Muscle of leg (tissue), 11 donors: ENCODE data around the gene ALPK3. TPM values are rescaled to one million over a fixed set of nuclear protein-coding genes. Genes with fewer than 3 reads are reported as not detected.

Source experiments
- DNase-seq: peaks from one replicate; pipeline ENCODE4 v3.0.0; 2013
- H3K27ac ChIP-seq: one replicate; pipeline ENCODE4 v1.5.1; 2013; ENCODE audit warnings: mild to moderate bottlenecking, low read length, control low read depth
- H3K27me3 ChIP-seq: one replicate; pipeline ENCODE4 v1.6.1; 2013; ENCODE audit warnings: low read length; ENCODE audit not compliant: control insufficient read depth, insufficient read depth
- H3K36me3 ChIP-seq: one replicate; pipeline ENCODE4 v1.6.1; 2013; ENCODE audit warnings: low read length; ENCODE audit not compliant: control insufficient read depth, insufficient read depth
- H3K4me1 ChIP-seq: one replicate; pipeline ENCODE4 v1.6.1; 2013; ENCODE audit warnings: low read length; ENCODE audit not compliant: control insufficient read depth, insufficient read depth
- H3K4me3 ChIP-seq: one replicate; pipeline ENCODE4 v1.5.1; 2013; ENCODE audit warnings: low read length, control low read depth
- H3K9me3 ChIP-seq: replicated peaks from 2 replicates; pipeline ENCODE4 v1.6.1; 2013; ENCODE audit warnings: low read depth, low read length; ENCODE audit not compliant: control insufficient read depth
- WGBS: methylation state at CpG from one replicate; pipeline ENCODE4 v1.1.5; 2013; ENCODE audit warnings: missing lambda C conversion rate; ENCODE audit not compliant: insufficient coverage; 5-methylcytosine and 5-hydroxymethylcytosine counted together
- polyA plus RNA-seq, 8 donors: library from polyadenylated mRNA; unstranded; fragments of 120-200 nt; gene quantifications; one replicate each; pipeline versions ENCODE4 v1.2.1 to v1.2.3, GENCODE V29; 2013; ENCODE audit warnings: inconsistent platforms in 1 of 8, low replicate concordance in 1 of 8; ENCODE audit not compliant: insufficient read length in 8 of 8, insufficient read depth in 1 of 8
- total RNA-seq: library from RNA; stranded (reverse); fragments of 120-200 nt; gene quantifications from one replicate; pipeline ENCODE4 v1.2.4, GENCODE V29; 2013

Gene ALPK3
- total and polyA plus RNA-seq, 9 donors: 35.9 to 106 (median 69.5) TPM

GRCh38 chr15:84889313-84889990, 72.3 kb downstream of the ALPK3 start:
- Histone ChIP-seq H3K36me3 (no peaks in the 10 kb centered on the region), H3K4me1 (peaks cover 8% of the 10 kb centered on the region), H3K27ac (no peak overlapping the region), H3K27me3 (no peaks in the 10 kb centered on the region), H3K9me3 (no peaks in the 10 kb centered on the region), H3K4me3 (no peak overlapping the region)
- no peak for DNase-seq
- 100% methylated on average over 1 of the region's 8 CpGs for WGBS

- Histone ChIP-seq H3K4me1 (peaks cover 8% of the 10 kb centered on the region), H3K36me3 (no peaks in the 10 kb centered on the region), H3K27ac (no peak overlapping the region), H3K4me3 (no peak overlapping the region), H3K9me3 (no peaks in the 10 kb centered on the region), H3K27me3 (peaks cover 2% of the 10 kb centered on the region)
- 92% methylated on average over 6 of the region's 6 CpGs for WGBS
- no peak for DNase-seq
These were observed 73.0 kb downstream of the ALPK3 start for GRCh38 chr15:84889991-84890669.

DNA sequence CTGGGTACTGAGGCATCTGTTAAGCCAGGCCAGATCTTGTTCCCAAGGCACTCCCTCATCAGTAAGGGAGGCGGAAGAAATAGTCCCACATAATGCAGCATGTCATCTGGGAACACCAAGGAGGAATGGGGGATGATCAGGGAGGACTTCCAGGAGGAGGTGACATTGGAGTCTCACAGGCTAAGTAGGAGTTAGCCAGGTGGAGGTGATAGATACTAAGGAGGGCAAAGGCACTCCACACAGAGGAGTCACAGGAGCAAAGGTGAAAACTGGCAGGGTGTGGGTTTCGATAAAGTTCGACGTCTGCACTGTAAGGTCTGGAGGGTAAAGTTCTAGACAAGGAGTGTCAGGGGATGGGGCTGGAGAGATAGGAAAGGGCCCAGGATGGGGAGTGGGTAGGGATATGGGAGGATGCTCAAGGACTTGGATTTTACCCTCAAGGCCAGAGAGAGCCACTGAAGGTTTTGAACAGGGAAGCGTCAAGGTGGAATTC, 73.6 kb downstream of the ALPK3 start:
- WGBS: 88% methylated on average over 5 of the region's 5 CpGs
- no peak for DNase-seq

DNA sequence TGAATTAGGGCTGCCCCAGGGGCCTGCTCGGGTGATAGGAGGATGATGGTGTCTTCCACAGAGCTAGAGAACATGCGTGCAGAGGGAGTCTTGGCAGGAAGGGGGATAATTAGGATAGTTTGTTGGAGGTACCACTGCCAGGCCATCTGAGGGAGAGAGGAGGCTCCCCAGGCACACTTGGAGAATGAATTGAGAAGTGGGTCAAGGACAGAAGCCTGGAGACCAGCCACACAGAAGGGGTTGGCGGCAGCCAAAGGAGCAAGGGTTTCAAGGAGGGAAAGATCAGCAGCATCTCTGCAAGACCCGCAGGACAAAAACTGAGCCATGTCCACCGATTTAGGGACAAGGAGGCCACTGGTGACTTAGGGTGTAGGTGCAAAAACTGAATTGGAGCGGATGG, 74.2 kb downstream of the ALPK3 start:
- DNase-seq: no peak
- no peak overlapping the region for H3K27ac ChIP-seq
- peaks cover 4% of the 10 kb centered on the region for H3K27me3 ChIP-seq
- WGBS: 77% methylated on average over 6 of the region's 6 CpGs
- no peaks in the 10 kb centered on the region for H3K9me3 ChIP-seq
- H3K4me1 ChIP-seq: peaks cover 8% of the 10 kb centered on the region
- H3K4me3 ChIP-seq: no peak overlapping the region
- H3K36me3 ChIP-seq: no peaks in the 10 kb centered on the region

More for the DNA sequence above, 73.6 kb downstream of the ALPK3 start:
- no peak overlapping the region for H3K4me3 ChIP-seq
- H3K9me3 ChIP-seq: no peaks in the 10 kb centered on the region
- peaks cover 4% of the 10 kb centered on the region for H3K27me3 ChIP-seq
- no peaks in the 10 kb centered on the region for H3K36me3 ChIP-seq
- H3K27ac ChIP-seq: no peak overlapping the region
- peaks cover 8% of the 10 kb centered on the region for H3K4me1 ChIP-seq

- DNase-seq: no peak
- 95% methylated on average over 8 of the region's 10 CpGs for WGBS
- Histone ChIP-seq H3K27me3 (peaks cover 4% of the 10 kb centered on the region), H3K9me3 (no peaks in the 10 kb centered on the region), H3K4me1 (peaks cover 8% of the 10 kb centered on the region), H3K36me3 (no peaks in the 10 kb centered on the region), H3K27ac (no peak overlapping the region), H3K4me3 (no peak overlapping the region)
These were observed 75.7 kb downstream of the ALPK3 start for GRCh38 chr15:84892786-84893307.

DNA sequence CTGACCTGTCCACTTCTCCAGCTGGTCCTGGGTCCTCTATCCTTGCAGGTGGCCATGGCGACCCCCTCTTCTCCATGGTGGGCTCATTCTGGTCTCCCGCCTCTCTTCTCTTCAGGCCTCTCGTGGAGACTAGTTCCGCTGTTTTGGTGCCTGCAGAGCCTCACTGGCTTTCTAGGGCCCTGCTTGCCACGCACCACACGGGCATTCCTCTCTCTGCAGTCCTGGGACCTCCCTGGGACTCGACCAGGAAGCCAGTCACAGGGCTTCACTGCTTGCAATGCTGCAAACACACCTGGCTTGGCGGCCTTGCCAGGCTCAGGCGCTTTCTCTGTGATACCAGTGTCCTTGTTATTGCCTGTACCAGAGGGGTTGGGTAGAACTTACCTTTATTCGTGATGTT, 76.5 kb downstream of the ALPK3 start:
- no peaks in the 10 kb centered on the region for H3K9me3 ChIP-seq
- 91% methylated on average over 10 of the region's 10 CpGs for WGBS
- H3K4me1 ChIP-seq: peaks cover 5% of the 10 kb centered on the region
- H3K4me3 ChIP-seq: no peak overlapping the region
- peaks cover 4% of the 10 kb centered on the region for H3K27me3 ChIP-seq
- no peak overlapping the region for H3K27ac ChIP-seq
- H3K36me3 ChIP-seq: no peaks in the 10 kb centered on the region
- DNase-seq: no peak

DNA sequence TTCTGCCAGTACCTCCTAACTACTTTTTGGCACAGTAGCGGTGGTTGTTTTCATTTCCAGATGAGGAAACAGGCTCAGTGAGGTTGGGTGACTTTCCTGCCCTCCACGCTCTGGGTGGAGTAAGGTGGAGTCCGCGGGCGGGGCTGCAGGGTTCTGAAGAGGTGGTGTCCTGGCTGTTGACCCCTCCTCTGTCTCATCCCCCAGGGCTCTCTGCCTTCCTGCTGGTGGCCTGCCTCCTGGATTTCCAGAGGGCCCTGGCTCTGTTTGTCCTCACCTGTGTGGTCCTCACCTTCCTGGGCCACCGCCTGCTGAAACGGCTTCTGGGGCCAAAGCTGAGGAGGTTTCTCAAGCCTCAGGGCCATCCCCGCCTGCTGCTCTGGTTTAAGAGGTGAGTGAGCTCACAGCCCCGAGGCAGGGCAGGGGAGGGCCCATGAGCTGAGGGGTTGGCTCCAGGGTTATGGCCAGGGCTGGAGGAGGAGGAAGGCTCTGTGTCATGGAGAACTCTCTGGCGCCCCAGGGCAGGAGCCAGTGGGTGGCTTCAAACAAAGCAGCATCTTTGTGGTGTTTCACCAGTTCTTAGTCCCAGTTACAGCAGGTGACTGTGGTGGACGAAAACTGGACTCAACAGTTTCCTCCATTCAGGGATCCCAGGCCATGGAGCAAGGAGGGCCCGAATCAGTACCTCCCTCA, 77.7 kb downstream of the ALPK3 start:
- WGBS: 78% methylated on average over 6 of the region's 12 CpGs

DNA sequence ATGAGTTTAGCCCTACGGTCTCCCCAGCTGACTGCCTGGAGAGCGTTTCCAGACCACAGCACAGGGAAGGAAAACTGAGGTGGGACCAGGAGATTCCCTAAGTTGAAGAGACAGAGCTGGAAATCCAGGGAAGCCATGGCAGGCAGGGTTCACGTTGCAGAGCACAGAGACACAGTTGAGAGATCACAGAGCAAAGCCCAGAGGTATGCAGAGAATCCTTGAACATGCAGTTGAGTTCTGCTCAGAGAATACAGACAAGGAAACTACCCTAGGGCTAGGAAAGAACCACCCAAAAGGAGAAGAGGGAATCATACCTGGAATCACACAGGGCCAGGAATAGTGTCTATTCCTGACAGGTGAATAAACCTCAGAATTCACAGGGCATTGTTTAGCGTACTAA, 81.6 kb downstream of the ALPK3 start:
- Histone ChIP-seq H3K4me3 (no peak overlapping the region), H3K4me1 (peaks cover 1% of the 10 kb centered on the region), H3K36me3 (no peaks in the 10 kb centered on the region), H3K27ac (no peak overlapping the region), H3K27me3 (peaks cover 4% of the 10 kb centered on the region), H3K9me3 (peaks cover 5% of the 10 kb centered on the region)
- DNase-seq: no peak
- 28% methylated on average over 3 of the region's 4 CpGs for WGBS

More for the DNA sequence above, 77.7 kb downstream of the ALPK3 start:
- DNase-seq: no peak
- no peak overlapping the region for H3K27ac ChIP-seq
- no peaks in the 10 kb centered on the region for H3K9me3 ChIP-seq
- H3K27me3 ChIP-seq: peaks cover 4% of the 10 kb centered on the region
- H3K4me3 ChIP-seq: no peak overlapping the region
- H3K36me3 ChIP-seq: no peaks in the 10 kb centered on the region
- no peaks in the 10 kb centered on the region for H3K4me1 ChIP-seq

DNA sequence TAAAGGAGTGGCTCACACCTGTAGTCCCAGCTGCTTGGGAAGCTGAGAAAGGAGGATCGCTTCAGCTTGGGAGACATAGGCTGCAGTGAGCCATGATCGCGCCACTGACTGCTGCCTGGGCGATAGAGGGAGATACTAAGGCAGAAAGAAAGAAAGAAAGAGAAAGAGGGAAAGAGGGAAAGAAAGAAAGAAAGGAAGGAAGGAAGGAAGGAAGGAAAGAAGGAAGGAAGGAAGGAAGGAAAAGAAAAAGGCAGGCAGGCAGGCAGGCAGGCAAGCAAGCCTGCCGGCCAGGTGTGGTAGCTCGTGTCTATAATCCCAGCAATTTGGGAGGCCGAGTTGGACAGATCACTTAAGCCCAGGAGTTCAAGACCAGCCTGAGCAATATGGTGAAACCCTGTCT, 82.6 kb downstream of the ALPK3 start:
- Histone ChIP-seq H3K4me1 (peaks cover 11% of the 10 kb centered on the region), H3K36me3 (no peaks in the 10 kb centered on the region), H3K9me3 (peaks cover 5% of the 10 kb centered on the region), H3K27ac (no peak overlapping the region), H3K27me3 (peaks cover 4% of the 10 kb centered on the region), H3K4me3 (no peak overlapping the region)
- no peak for DNase-seq
- WGBS: 87% methylated on average over 6 of the region's 7 CpGs

GRCh38 chr15:84901540-84901939, 84.4 kb downstream of the ALPK3 start:
- no peak for DNase-seq
- WGBS: no CpG with 5 or more reads among the region's 2 CpGs
- H3K27ac ChIP-seq: no peak overlapping the region

More at GRCh38 chr15:84901540-84901939, 84.4 kb downstream of the ALPK3 start:
- Histone ChIP-seq H3K9me3 (peaks cover 5% of the 10 kb centered on the region), H3K27me3 (no peaks in the 10 kb centered on the region), H3K4me3 (no peak overlapping the region), H3K36me3 (no peaks in the 10 kb centered on the region), H3K4me1 (peaks cover 21% of the 10 kb centered on the region)
